ENCODE measurements around the gene CLEC4D.
"Not testable (repeated sequence)": the region's sequence is repeated elsewhere in the genome, so short reads cannot be mapped to it uniquely, and the experiment has no call there.

CLEC4D gene

DNA sequence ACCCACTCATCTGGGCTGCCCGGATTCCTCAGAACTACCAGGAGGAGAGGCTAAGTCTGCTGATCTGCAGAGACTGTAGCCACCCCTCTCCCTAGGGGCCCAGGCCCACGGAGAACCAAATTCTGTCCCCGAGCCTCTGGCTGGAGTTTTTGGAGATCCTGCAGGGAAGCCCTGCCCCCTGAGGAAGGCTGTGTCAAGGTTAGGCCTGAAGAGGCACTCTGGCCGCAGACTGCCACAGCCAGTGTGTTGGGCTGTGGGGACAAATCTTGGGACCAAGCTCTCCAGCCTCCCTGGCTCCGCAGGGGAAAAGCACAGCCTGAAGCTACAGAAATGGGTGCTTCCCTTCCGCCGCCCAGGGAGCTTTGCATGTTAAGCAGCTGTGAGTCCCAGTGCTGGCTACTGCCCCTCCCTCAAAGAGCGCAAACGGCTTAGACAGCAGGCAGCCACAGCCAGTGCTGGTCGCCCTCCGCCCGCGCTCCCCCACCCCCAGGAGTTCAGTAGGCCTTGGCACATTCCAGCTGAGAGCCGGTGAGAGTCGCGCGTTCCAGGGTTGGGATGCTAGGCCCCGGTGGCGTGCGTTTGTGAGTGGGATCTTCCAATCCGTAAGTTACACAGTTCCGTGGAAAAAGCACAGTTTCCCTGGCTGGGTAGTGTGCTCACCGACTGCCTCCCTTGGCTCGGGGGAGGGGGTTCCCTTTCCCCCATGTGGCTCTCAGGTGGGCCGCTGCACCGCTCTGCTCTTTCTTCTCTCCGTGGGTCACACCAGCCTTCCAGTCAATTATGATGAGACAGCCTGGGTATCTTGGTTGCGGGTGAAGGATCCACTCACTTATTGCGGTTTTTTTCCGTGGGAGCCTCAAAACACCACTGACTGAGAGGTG is 14.2 kb downstream of the CLEC4D start:
- POLR2A ChIA-PET = no interaction called here

DNA sequence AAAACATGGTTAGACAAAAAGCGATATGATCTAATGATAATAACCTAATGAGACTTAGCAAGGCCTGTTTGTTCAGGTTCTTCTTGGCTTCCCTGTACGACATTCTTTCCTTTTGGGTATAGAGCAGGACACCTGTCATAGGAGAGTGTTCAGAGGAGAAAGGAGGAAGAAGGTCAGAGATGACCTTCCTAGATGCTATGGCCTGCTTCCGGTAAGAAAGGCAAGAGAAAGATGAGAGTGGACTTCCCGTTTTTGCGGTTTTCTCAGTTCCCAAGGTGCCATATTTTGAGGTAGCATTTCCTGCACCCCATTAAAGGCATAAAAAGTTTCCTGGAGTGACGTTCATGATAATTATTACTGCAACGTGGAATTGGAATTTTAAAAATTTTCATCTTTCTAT is 18.7 kb downstream of the CLEC4D start:
- no peak for DNase-seq (ENCODE audit: extremely low spot score)
- TF ChIP-seq ARNT (IDR thresholded peaks at IDR 0.05) = no peak
- TF ChIP-seq TARDBP (IDR thresholded peaks at IDR 0.05) = no peak
- no peak for TF ChIP-seq L3MBTL2 (conservative IDR thresholded peaks at IDR 0.05)
- no peak for TF ChIP-seq ELF4 (IDR thresholded peaks at IDR 0.05)
- TF ChIP-seq, protein P1, sequence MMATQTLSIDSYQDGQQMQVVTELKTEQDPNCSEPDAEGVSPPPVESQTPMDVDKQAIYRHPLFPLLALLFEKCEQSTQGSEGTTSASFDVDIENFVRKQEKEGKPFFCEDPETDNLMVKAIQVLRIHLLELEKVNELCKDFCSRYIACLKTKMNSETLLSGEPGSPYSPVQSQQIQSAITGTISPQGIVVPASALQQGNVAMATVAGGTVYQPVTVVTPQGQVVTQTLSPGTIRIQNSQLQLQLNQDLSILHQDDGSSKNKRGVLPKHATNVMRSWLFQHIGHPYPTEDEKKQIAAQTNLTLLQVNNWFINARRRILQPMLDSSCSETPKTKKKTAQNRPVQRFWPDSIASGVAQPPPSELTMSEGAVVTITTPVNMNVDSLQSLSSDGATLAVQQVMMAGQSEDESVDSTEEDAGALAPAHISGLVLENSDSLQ (IDR thresholded peaks at IDR 0.05) = no peak
- TF ChIP-seq HDGF (IDR thresholded peaks at IDR 0.05; ENCODE audit: borderline replicate concordance) = no peak
- no peak for TF ChIP-seq FOXM1 (IDR thresholded peaks at IDR 0.05; ENCODE audit: borderline replicate concordance)
- CTCF ChIA-PET = no interaction called here
- POLR2A ChIA-PET = no interaction called here

More for the DNA sequence above, 14.2 kb downstream of the CLEC4D start:
- DNase-seq (ENCODE audit: extremely low spot score) = no peak
- CTCF ChIA-PET = no interaction called here
- no peak for TF ChIP-seq SUZ12 (IDR thresholded peaks at IDR 0.05)
- no peak for TF ChIP-seq LEF1 (IDR thresholded peaks at IDR 0.05; ENCODE audit: borderline replicate concordance)
- no peak for TF ChIP-seq FOXM1 (IDR thresholded peaks at IDR 0.05; ENCODE audit: borderline replicate concordance)
- no peak for TF ChIP-seq NFRKB (IDR thresholded peaks at IDR 0.05)
- no peak for TF ChIP-seq TARDBP (IDR thresholded peaks at IDR 0.05)
- TF ChIP-seq ARNT (IDR thresholded peaks at IDR 0.05) = no peak
- TF ChIP-seq SP1 (IDR thresholded peaks at IDR 0.05) = no peak
- no peak for TF ChIP-seq FOXA1 (IDR thresholded peaks at IDR 0.05)
- TF ChIP-seq, protein P1 (IDR thresholded peaks at IDR 0.05) = no peak

DNA sequence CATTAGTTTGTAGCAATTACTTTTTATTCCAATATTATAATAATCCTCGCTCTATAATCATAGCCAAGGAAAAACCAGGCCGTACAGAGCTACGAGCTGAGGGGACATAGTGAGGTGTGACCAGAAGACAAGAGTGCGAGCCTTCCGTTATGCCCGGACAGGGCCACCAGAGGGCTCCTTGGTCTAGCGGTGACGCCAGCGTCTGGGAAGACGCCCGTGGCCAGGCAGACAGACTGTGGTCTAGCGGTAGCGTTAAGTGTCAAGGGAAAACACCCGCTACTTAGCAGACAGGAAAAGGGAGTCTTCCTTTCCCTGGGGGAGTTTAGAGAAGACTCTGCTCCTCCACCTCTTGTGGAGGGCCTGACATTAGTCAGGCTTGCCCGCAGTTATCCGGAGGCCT is 24.5 kb downstream of the CLEC4D start:
- CTCF ChIA-PET; DNase-seq (ENCODE audit: extremely low spot score); POLR2A ChIA-PET: not testable (repeated sequence)

DNA sequence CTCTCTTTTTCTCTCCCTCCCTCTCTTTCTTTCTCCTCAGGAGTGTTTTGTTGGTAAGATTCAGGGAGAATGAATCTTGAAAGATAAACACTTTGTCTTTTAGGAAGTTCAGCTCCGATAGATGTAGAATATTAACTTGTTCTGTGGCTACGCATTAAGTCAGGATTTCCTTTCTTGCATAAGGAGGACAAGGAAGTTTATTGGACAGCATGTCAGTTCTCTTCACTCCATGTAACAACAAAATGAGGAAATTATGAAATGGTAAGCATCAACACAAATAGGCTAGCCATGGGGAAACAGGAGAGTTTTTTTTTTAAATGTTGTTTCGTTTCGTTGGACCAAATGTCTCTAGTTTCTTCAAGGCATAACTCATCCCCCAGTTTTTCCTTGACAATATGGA is 27.5 kb downstream of the CLEC4D start, which contains the start of gene CLEC4E:
TSS of gene CLEC4E (minus strand) at position 75 of the 400 bp plus-strand sequence. CDS start 108 bp downstream, outside the sequence.
- DNase-seq (ENCODE audit: extremely low spot score); POLR2A ChIA-PET: not testable (repeated sequence)
- CTCF ChIA-PET = interaction anchor here (0.8 kb wide), 1 partner anchor 68 kb away, joined by 3 read pairs; no protein-coding TSS in a partner anchor

DNA sequence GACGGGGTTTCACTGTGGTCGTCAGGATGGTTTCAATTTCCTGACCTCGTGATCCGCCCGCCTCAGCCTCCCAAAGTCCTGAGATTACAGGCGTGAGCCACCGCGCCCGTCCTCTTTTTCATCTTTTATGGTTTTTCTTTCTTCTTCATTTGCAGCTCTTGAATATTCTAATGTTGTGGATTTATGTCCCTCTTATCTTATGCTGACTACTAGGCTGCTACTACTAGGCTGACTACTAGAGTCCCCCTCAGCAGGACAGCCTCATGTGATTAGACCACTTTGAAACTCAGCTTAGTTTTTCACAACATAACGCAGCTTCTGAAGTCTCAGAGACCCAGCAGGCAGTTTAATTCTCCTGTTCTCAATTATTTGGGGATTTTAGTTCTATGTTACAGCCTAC is 28.3 kb downstream of the CLEC4D start:
- DNase-seq (ENCODE audit: extremely low spot score) = no peak
- TF ChIP-seq CTBP1 (IDR thresholded peaks at IDR 0.05; ENCODE audit: borderline replicate concordance) (no peak), LEF1 (IDR thresholded peaks at IDR 0.05; ENCODE audit: borderline replicate concordance) (no peak), TARDBP (IDR thresholded peaks at IDR 0.05) (no peak), SP1 (IDR thresholded peaks at IDR 0.05) (no peak)
- POLR2A ChIA-PET = no interaction called here
- CTCF ChIA-PET = interaction anchor here (0.7 kb wide), 1 partner anchor 90 kb away, joined by 4 read pairs; no protein-coding TSS in a partner anchor

DNA sequence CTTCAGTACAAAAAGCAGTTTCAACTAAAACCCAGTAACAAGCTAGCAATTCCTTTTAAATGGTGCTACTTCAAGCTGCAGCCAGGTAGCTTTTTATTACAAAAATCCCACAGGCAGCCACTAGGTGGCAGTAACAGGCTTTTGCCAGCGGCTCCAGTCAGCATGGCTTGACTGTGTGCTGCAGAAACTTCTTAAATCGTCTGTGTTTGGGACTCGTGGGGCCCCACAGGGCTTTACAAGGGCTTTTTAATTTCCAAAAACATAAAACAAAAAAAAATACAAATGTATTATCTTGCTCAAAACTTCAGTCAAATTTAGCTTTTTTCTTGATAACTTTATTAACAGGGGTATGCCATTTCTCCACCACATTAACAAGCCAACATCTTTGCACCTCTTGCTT is 31.0 kb downstream of the CLEC4D start:
- TF ChIP-seq BHLHE40 (IDR thresholded peaks at IDR 0.05; ENCODE audit: borderline replicate concordance) (no peak), ELF4 (IDR thresholded peaks at IDR 0.05) (no peak), TARDBP (IDR thresholded peaks at IDR 0.05) (no peak), FOXA1 (IDR thresholded peaks at IDR 0.05) (no peak), SP1 (IDR thresholded peaks at IDR 0.05) (no peak), LEF1 (IDR thresholded peaks at IDR 0.05; ENCODE audit: borderline replicate concordance) (no peak), L3MBTL2 (conservative IDR thresholded peaks at IDR 0.05) (no peak), FOXK2 (IDR thresholded peaks at IDR 0.05) (no peak), SUZ12 (IDR thresholded peaks at IDR 0.05) (no peak), NFRKB (IDR thresholded peaks at IDR 0.05) (no peak), HDGF (IDR thresholded peaks at IDR 0.05; ENCODE audit: borderline replicate concordance) (no peak), CTBP1 (IDR thresholded peaks at IDR 0.05; ENCODE audit: borderline replicate concordance) (no peak), ZNF384 (IDR thresholded peaks at IDR 0.05) (no peak), ARNT (IDR thresholded peaks at IDR 0.05) (no peak), FOXM1 (IDR thresholded peaks at IDR 0.05; ENCODE audit: borderline replicate concordance) (no peak)
- TF ChIP-seq, protein P1 (IDR thresholded peaks at IDR 0.05) = no peak
- peak; percentile 69 for DNase-seq (ENCODE audit: extremely low spot score)
- CTCF ChIA-PET = interaction anchor here (0.6 to 3.6 kb wide), 28 partner anchors 9 to 506 kb away, joined by 3 to 39 read pairs (median 4); partner anchors contain the start of genes AICDA and RIMKLB
- POLR2A ChIA-PET = interaction anchor here (1.0 kb wide), 1 partner anchor 65 kb away, joined by 3 read pairs; no protein-coding TSS in a partner anchor

DNA sequence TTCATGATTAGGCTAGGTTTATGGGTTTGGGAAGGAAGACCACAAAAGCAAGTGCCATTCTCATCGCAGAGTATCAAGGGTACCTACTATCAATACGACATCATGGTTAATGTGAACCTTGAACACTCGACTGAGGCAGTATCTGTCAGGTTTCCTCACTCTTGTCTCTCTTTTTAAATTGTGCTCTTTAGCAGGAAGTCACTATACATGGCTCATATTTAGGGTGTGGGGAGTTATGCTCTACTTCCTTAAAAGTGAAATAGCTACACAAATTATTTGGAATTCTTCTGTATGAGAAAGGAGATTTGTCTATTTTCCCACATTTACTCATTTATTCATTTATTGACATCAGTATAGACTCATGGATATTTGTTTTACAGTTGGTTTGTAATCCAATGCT is 33.3 kb downstream of the CLEC4D start:
- POLR2A ChIA-PET = no interaction called here

More for the DNA sequence above, 33.3 kb downstream of the CLEC4D start:
- no peak for DNase-seq (ENCODE audit: extremely low spot score)
- CTCF ChIA-PET = no interaction called here
- TF ChIP-seq, protein P1 (IDR thresholded peaks at IDR 0.05) = no peak
- no peak for TF ChIP-seq SUZ12 (IDR thresholded peaks at IDR 0.05)
- TF ChIP-seq LEF1 (IDR thresholded peaks at IDR 0.05; ENCODE audit: borderline replicate concordance) = no peak
- TF ChIP-seq HDGF (IDR thresholded peaks at IDR 0.05; ENCODE audit: borderline replicate concordance) = no peak
- TF ChIP-seq ARNT (IDR thresholded peaks at IDR 0.05) = no peak
- no peak for TF ChIP-seq ZNF384 (IDR thresholded peaks at IDR 0.05)
- TF ChIP-seq FOXK2 (IDR thresholded peaks at IDR 0.05) = no peak
